Thymus (tissue), 11 donors: Measurements from ENCODE around the gene STEAP3. TPM values are rescaled to one million over a fixed set of nuclear protein-coding genes. Genes with fewer than 3 reads are reported as not detected.

Experiments used
- DNase-seq, 9 donors: peaks; one replicate each; pipeline ENCODE4 v3.0.0-alpha.2; 2013; ENCODE audit warnings: low spot score in 9 of 9, low read depth in 6 of 9, missing footprints in 1 of 9
- H3K27ac ChIP-seq, 2 donors: one replicate each; pipeline ENCODE4 v1.5.1; 2013; ENCODE audit warnings: control low read depth in 1 of 2, low read depth in 1 of 2, low read length in 1 of 2, mild to moderate bottlenecking in 1 of 2, moderate library complexity in 1 of 2
- H3K27me3 ChIP-seq, 2 donors: one replicate each; pipeline ENCODE4 v1.5.1; 2013; ENCODE audit warnings: low read length in 1 of 2; ENCODE audit not compliant: control insufficient read depth in 2 of 2, insufficient read depth in 1 of 2
- H3K36me3 ChIP-seq, 2 donors: one replicate each; pipeline ENCODE4 v1.5.1; 2013; ENCODE audit warnings: low read length in 1 of 2, mild to moderate bottlenecking in 1 of 2, moderate library complexity in 1 of 2; ENCODE audit not compliant: control insufficient read depth in 2 of 2, insufficient read depth in 2 of 2
- H3K4me1 ChIP-seq, 2 donors: one replicate each; pipeline ENCODE4 v1.5.1; 2013; ENCODE audit warnings: low read length in 2 of 2; ENCODE audit not compliant: control insufficient read depth in 2 of 2, insufficient read depth in 2 of 2
- H3K4me3 ChIP-seq, 2 donors: one replicate each; pipeline ENCODE4 v1.5.1; 2013; ENCODE audit warnings: low read length in 2 of 2, control low read depth in 1 of 2, mild to moderate bottlenecking in 1 of 2
- H3K9me3 ChIP-seq, 2 donors: one replicate each; pipeline ENCODE4 v1.5.1; 2013; ENCODE audit warnings: low read length in 1 of 2, mild to moderate bottlenecking in 1 of 2; ENCODE audit not compliant: control insufficient read depth in 2 of 2, insufficient read depth in 1 of 2
- WGBS: extraction: QIAGEN DNeasy Blood & Tissue Kit; methylation state at CpG from one replicate; pipeline ENCODE4 v1.1.7; 2013; 5-methylcytosine and 5-hydroxymethylcytosine counted together
- polyA plus RNA-seq: library from polyadenylated mRNA; stranded (reverse); fragments of 200-250 nt; gene quantifications from one replicate; pipeline ENCODE4 v1.2.3, GENCODE V29; 2013
- total RNA-seq: library from RNA; stranded (reverse); fragments of 120-200 nt; gene quantifications from one replicate; pipeline ENCODE4 v1.2.4, GENCODE V29; 2013
- donor health status: healthy.

STEAP3 gene
- total and polyA plus RNA-seq, 2 donors: 0.90 to 5.5 TPM

DNA sequence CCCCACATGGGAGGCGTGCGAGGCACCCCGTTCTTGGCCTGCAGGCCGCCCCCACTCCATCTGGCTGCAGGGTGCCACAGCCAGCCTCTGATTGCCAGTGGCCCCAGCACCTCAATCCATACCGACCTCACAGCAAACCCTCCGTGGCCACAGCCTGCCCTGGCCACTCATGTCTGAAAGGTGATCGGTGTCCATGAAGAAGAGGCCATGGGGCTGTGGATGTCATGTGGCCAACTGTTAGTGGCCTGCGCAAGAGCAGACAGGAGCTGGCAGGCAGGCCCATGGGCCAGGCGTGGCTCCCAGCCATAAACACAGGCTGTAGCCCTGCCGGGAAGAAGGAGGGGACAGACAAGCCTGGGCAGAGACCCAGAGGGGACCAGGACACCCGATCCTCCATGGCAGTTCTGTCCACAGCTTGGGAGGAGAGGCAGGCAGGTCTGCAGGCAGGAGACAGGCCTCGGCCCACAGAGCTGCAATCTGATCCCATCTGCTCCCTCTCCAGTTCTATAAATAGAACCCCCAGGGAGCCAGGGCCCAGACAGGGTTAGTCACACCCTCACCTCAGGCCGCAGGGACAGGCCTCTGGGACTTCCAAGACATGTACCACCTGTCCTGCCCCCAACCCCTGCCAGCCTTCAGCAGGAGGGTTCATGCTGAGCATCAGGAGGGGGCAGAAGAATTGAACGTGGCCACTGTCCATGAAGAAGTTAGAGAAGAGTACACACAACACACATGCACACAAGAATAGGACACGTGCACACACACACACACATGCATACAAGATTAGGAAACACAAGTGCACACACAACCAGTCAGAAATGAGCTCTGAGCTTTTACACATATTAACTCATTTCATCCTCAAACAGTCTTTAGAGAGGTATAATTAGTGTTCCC lies 16.9 kb downstream of the STEAP3 start:
- no peak overlapping the region for H3K4me3 ChIP-seq
- H3K27ac ChIP-seq: no peak overlapping the region
- 94% methylated on average over 15 of the region's 15 CpGs for WGBS
- peaks cover 0 to 2% of the 10 kb centered on the region in 2 donors for H3K9me3 ChIP-seq
- H3K36me3 ChIP-seq: no peaks in the 10 kb centered on the region
- H3K4me1 ChIP-seq: no peaks in the 10 kb centered on the region
- peaks cover 0 to 2% of the 10 kb centered on the region in 2 donors for H3K27me3 ChIP-seq
- peak in 3 of 9 donors; percentile 4 to 31 (median 9) for DNase-seq

DNA sequence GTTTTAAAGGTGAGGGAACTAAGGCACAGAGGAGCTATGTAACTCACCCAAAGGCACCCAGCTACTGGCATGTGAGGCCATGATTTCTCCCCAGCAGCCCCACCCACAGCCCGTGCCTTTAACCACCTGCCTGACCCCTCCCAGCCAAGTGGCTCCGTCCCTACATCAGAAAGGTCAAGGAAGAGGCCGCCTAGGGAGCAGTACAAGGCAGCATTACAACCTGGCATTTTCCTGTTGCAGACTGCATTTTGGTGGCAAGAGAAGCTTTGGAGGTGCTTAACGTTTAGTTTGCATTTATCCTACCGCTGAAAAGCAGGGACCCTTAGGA lies 17.5 kb downstream of the STEAP3 start:
- no peaks in the 10 kb centered on the region for H3K4me1 ChIP-seq
- no peak overlapping the region for H3K4me3 ChIP-seq
- 92% methylated on average over 5 of the region's 5 CpGs for WGBS
- peaks cover 0 to 2% of the 10 kb centered on the region in 2 donors for H3K27me3 ChIP-seq
- H3K9me3 ChIP-seq: peaks cover 0 to 4% of the 10 kb centered on the region in 2 donors
- H3K36me3 ChIP-seq: no peaks in the 10 kb centered on the region
- no peak overlapping the region for H3K27ac ChIP-seq
- no peak for DNase-seq

DNA sequence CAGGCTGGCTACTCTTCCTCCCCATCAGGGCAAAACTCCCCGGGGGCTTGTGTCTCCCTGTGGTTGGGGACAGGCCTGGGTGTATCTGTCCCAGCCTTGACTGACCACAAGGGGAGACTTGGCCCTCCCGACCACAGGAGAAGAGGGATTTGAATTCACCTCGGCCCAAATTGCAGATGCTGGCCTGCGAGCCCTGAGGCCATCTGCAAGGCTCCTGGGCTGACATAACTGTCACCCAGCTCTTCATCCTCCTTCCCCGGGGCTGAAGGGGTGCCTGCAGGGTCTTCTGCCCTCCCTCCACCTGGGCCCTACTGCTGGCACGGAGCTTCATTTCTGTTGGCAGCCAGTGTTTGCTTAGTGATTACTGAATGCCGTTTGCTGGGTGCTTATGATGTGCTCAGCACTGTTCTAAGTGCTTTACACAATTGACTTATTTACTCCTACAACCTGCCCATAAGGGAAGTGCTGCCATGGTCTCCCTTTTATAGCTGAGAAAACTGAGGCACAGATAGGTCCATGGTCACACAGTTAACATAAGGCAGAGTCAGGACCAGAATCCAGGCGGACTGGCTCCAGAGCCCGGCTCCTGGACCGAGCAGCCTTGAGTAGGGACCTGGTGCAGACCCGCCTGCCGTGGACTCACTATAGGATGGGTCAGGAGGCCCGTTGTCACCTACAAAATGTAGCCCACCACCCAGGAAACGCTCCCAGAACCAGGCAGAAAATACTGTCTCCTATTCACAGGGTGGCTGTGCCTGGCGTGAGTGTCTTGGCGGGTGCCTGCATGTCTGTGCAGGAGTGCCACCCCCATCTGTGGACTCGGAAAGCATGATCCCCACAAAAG lies 18.9 kb downstream of the STEAP3 start:
- Histone ChIP-seq H3K4me3 (no peak overlapping the region), H3K4me1 (no peaks in the 10 kb centered on the region), H3K27ac (no peak overlapping the region), H3K9me3 (peaks cover 0 to 4% of the 10 kb centered on the region in 2 donors), H3K27me3 (no peaks in the 10 kb centered on the region), H3K36me3 (no peaks in the 10 kb centered on the region)
- 92% methylated on average over 17 of the region's 17 CpGs for WGBS
- DNase-seq: no peak

DNA sequence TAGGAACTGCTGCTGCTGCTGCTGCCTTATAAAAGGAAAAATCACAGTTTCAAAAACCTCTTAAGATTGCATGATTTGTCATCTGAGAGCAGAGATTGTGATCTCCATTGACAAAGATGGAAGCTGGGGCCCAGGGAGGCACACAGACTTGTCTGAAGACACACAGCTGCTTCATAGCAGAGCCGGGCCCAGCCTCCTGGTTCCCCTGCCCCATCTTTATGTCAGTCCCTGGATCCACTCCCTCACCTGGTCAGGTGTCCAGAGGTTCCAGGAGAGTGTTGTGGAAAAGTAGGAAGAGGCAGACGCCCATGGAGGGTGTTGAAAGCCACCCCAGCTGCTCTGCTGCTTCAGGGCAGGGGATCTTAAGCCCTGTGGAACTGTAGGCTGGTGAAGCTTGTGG lies 20.0 kb downstream of the STEAP3 start:
- Histone ChIP-seq H3K27ac (no peak overlapping the region), H3K9me3 (peaks cover 0 to 4% of the 10 kb centered on the region in 2 donors), H3K27me3 (no peaks in the 10 kb centered on the region), H3K4me3 (no peak overlapping the region), H3K4me1 (no peaks in the 10 kb centered on the region), H3K36me3 (no peaks in the 10 kb centered on the region)
- DNase-seq: no peak
- WGBS: 94% methylated on average over 2 of the region's 2 CpGs

DNA sequence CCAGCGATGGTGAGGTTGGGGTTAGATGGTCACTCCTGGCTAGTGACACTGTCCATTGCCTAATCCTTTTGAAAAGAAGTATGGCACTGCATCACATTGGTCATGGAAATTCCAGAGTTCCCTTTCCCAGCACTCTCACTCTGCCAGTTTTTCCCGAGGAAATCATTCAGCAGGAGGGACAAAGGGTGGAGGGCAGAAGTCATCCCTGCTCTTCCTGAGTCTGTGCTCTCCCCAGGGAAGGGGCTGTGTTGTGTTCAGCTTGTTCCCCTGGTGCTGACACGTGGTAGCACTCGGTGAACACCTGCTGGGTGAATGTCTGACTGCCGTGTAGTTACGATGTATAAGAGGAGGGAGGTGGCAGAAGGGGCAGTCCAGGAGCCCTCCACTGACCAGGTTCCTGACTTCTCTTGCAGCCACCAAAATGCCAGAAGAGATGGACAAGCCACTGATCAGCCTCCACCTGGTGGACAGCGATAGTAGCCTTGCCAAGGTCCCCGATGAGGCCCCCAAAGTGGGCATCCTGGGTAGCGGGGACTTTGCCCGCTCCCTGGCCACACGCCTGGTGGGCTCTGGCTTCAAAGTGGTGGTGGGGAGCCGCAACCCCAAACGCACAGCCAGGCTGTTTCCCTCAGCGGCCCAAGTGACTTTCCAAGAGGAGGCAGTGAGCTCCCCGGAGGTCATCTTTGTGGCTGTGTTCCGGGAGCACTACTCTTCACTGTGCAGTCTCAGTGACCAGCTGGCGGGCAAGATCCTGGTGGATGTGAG lies 21.6 kb downstream of the STEAP3 start:
- Histone ChIP-seq H3K36me3 (no peaks in the 10 kb centered on the region), H3K4me3 (no peak overlapping the region), H3K27ac (no peak overlapping the region), H3K27me3 (no peaks in the 10 kb centered on the region), H3K9me3 (peaks cover 0 to 4% of the 10 kb centered on the region in 2 donors), H3K4me1 (no peaks in the 10 kb centered on the region)
- WGBS: 96% methylated on average over 17 of the region's 17 CpGs
- no peak for DNase-seq

DNA sequence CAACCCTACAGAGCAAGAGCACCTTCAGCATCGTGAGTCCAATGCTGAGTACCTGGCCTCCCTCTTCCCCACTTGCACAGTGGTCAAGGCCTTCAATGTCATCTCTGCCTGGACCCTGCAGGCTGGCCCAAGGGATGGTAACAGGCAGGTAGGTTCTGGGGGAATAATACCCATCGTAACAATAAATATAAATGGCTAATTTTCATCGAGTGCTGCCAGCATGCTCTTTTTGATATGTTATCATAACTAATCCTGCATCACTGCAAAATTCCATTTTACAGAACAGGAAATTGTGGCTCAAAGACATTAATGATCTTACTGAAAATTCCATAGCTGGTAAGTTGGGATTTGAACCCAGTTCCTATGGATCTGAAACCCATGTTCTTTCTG lies 22.2 kb downstream of the STEAP3 start:
- WGBS: 97% methylated on average over 3 of the region's 3 CpGs
- no peaks in the 10 kb centered on the region for H3K27me3 ChIP-seq
- no peak overlapping the region for H3K4me3 ChIP-seq
- no peaks in the 10 kb centered on the region for H3K36me3 ChIP-seq
- peaks cover 0 to 4% of the 10 kb centered on the region in 2 donors for H3K9me3 ChIP-seq
- DNase-seq: no peak
- no peaks in the 10 kb centered on the region for H3K4me1 ChIP-seq
- H3K27ac ChIP-seq: no peak overlapping the region

DNA sequence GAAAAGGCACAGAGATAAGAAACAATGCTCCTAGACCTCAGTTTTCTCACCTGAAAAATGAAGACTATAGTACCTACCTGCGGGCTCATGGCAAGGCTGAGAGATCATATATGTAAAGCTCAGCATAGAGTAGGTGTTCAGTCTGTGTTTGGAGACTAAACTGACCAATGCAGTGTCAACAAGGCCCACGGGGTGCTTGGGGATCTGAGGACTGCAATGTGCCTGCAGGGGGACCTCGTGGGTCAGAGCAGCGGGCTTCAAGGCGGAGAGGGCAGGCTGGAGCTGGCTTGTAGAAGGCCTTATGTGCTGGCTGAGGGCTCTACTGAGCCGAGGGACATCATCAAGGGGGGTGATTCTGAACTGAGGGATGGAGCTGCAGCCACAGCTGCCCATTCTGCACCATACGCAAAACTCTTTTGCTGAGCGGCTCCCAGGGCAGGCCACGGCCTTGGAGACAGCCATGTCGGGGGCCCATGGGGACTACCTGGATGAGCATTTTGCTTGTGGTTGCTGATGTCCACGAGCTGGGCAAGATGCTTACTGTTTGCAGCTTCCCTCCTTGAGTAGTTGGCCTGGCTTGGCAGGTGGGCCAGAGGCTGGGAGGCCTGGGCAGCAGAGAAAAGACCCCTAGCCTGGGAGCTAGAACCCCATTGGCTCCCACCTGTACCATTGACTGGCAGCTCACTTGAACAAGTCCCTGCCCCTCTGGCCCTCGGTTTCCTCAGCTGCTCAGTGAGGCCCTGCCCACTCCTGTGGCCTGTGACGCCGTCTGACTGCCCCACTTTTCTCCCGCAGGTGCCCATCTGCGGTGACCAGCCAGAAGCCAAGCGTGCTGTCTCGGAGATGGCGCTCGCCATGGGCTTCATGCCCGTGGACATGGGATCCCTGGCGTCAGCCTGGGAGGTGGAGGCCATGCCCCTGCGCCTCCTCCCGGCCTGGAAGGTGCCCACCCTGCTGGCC lies 23.5 kb downstream of the STEAP3 start:
- Histone ChIP-seq H3K27ac (no peak overlapping the region), H3K27me3 (no peaks in the 10 kb centered on the region), H3K4me3 (no peak overlapping the region), H3K9me3 (peaks cover 0 to 4% of the 10 kb centered on the region in 2 donors), H3K4me1 (no peaks in the 10 kb centered on the region), H3K36me3 (no peaks in the 10 kb centered on the region)
- 94% methylated on average over 24 of the region's 24 CpGs for WGBS
- no peak for DNase-seq

DNA sequence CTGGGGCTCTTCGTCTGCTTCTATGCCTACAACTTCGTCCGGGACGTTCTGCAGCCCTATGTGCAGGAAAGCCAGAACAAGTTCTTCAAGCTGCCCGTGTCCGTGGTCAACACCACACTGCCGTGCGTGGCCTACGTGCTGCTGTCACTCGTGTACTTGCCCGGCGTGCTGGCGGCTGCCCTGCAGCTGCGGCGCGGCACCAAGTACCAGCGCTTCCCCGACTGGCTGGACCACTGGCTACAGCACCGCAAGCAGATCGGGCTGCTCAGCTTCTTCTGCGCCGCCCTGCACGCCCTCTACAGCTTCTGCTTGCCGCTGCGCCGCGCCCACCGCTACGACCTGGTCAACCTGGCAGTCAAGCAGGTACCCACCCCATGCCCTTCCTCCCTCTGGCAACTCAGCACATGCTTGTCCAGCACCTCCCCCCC lies 24.2 kb downstream of the STEAP3 start:
- H3K4me3 ChIP-seq: no peak overlapping the region
- no peaks in the 10 kb centered on the region for H3K27me3 ChIP-seq
- peaks cover 0 to 4% of the 10 kb centered on the region in 2 donors for H3K9me3 ChIP-seq
- H3K27ac ChIP-seq: no peak overlapping the region
- 96% methylated on average over 29 of the region's 29 CpGs for WGBS
- H3K4me1 ChIP-seq: no peaks in the 10 kb centered on the region
- DNase-seq: no peak
- no peaks in the 10 kb centered on the region for H3K36me3 ChIP-seq
